Right cardiac atrium (tissue), 5 donors: ENCODE data around the gene FCRL3. TPM values are rescaled to one million over a fixed set of nuclear protein-coding genes. Genes with fewer than 3 reads are reported as not detected.

Experiments used
- ATAC-seq, 2 donors: fragments of 200-7000 bp; cut with Tn5 transposase; one replicate each; pipeline versions ENCODE4 v1.8.0 to v1.9.1; 2020; ENCODE audit warnings: moderate library complexity in 2 of 2, mild to moderate bottlenecking in 1 of 2
- DNase-seq, 3 donors: peaks; one replicate each; pipeline ENCODE4 v3.0.0-alpha.2; 2020
- H3K27ac ChIP-seq: one replicate; pipeline ENCODE4 v1.5.1; 2013; ENCODE audit warnings: mild to moderate bottlenecking, low read length, control low read depth, moderate library complexity
- H3K27me3 ChIP-seq: one replicate; pipeline ENCODE4 v1.6.1; 2013; ENCODE audit not compliant: control insufficient read depth, insufficient read depth
- H3K4me1 ChIP-seq: one replicate; pipeline ENCODE4 v1.6.1; 2013; ENCODE audit warnings: low read length; ENCODE audit not compliant: control insufficient read depth, insufficient read depth
- H3K4me3 ChIP-seq: one replicate; pipeline ENCODE4 v1.5.1; 2013; ENCODE audit warnings: low read length, control low read depth
- H3K9me3 ChIP-seq: one replicate; pipeline ENCODE4 v1.6.1; 2013; ENCODE audit warnings: low read length; ENCODE audit not compliant: control insufficient read depth
- WGBS: extraction: QIAGEN DNeasy Blood & Tissue Kit; methylation state at CpG from one replicate; pipeline ENCODE4 v1.1.7; 2013; 5-methylcytosine and 5-hydroxymethylcytosine counted together
- intact Hi-C, 4 donors: fragments of 100-400 bp; cut with DNase I; formaldehyde crosslinking; loops; one replicate each; pipeline versions ENCODE4 v1.11.0 to v1.14.0; 2022 to 2023
- polyA plus RNA-seq: library from polyadenylated mRNA; stranded (reverse); fragments of 200-250 nt; gene quantifications from one replicate; pipeline ENCODE4 v1.2.3, GENCODE V29; 2013
- total RNA-seq, 4 donors: library from RNA; stranded (reverse); fragmentation: NEBNext Ultra II Directional; extraction: Animal tissue kit (Norgen Biotek cat#: 25700); gene quantifications; one replicate each; pipeline ENCODE4 v1.2.1, GENCODE V29; 2021
- donor health status: healthy with polysubstance abuse.
- donor health status: DM: no; HTN: yes; CAD: no.
- donor health status: DM: no; HTN: no; CAD: no.
- donor health status: DM: no; HTN: yes; CAD: no; lungs with severe emphysema.
- donor health status: DM: yes; HTN: yes; CAD: no.

FCRL3 gene
- total and polyA plus RNA-seq, 5 donors, result 0.08 TPM; not detected in 4

DNA sequence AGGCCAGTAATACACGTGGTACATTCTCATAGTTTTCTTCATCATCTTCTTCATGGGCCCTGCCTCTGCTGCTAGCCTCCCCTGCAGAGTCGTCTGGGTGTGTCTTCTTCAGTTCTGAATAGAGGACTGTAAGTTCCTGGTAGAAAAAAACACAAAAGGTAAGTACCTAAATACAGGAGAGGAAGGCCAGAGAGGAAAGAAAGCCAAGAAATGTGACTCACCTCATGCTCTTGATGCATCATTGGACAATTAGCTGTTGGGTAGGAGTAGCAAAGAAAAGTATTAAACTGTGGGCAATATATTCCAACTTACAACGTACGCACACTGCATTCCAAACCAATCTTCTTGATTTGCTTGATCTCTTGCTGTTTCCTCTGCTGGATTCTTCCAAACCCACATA, 21.8 kb downstream of the FCRL3 start:
- 61% methylated on average over 4 of the region's 4 CpGs for WGBS
- Histone ChIP-seq H3K4me1 (no peaks in the 10 kb centered on the region), H3K4me3 (no peak overlapping the region), H3K9me3 (no peaks in the 10 kb centered on the region), H3K27me3 (no peaks in the 10 kb centered on the region), H3K27ac (no peak overlapping the region)
- intact Hi-C loops, result no loop called here
- DNase-seq (no peak), ATAC-seq (no peak)

DNA sequence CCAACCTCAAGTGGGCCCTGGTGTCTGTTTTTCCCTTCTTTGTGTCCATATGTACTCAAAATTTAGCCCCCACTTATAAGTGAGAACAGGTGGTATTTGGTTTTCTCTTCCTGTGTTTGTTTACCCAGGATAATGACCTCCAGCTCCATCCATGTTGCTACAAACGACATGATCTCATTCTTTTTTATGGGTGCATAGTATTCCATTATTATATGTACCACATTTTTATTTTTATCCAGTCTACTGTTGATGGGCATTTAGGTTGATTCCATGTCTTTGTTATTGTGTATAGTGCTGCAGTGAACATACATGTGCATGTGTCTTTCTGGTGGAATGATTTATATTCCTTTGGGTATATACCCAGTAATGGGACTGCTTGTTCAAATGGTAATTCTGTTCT, 27.6 kb downstream of the FCRL3 start:
- 63% methylated on average over 1 of the region's 1 CpG for WGBS
- ATAC-seq, result no peak
- no peak overlapping the region for H3K27ac ChIP-seq
- DNase-seq, result no peak
- no peak overlapping the region for H3K4me3 ChIP-seq
- no peaks in the 10 kb centered on the region for H3K9me3 ChIP-seq
- H3K27me3 ChIP-seq, result no peaks in the 10 kb centered on the region
- no peaks in the 10 kb centered on the region for H3K4me1 ChIP-seq
- intact Hi-C loops, result no loop called here

- no peak for DNase-seq
- Histone ChIP-seq H3K4me3 (no peak overlapping the region), H3K27me3 (no peaks in the 10 kb centered on the region), H3K4me1 (no peaks in the 10 kb centered on the region), H3K27ac (no peak overlapping the region), H3K9me3 (no peaks in the 10 kb centered on the region)
- no peak for ATAC-seq
- intact Hi-C loops, result no loop called here
Observed at GRCh38 chr1:157671895-157672294, 28.7 kb downstream of the FCRL3 start.

GRCh38 chr1:157659576-157660247, 40.9 kb downstream of the FCRL3 start:
- Histone ChIP-seq H3K27ac (no peak overlapping the region), H3K4me3 (no peak overlapping the region), H3K27me3 (no peaks in the 10 kb centered on the region), H3K4me1 (no peaks in the 10 kb centered on the region), H3K9me3 (no peaks in the 10 kb centered on the region)
- ATAC-seq, result no peak
- intact Hi-C loops, result no loop called here
- DNase-seq, result no peak
- 83% methylated on average over 3 of the region's 3 CpGs for WGBS

DNA sequence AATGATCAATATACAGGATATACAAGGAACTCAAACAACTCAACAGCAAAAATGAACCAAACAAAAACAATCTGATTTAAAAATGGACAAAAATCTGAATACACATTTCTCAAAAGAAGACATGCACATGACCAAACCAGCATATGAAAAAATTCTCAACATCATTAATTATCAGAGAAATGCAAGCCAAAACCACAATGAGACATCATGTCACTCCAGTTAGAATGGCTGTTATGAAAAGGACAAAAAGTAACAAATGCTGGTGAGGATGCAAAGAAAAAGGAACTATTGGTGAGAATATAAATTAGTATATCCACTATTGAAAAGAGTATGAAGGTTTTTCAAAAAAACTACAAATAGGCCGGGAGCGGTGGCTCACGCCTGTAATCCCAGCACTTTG, 42.0 kb downstream of the FCRL3 start:
- no peaks in the 10 kb centered on the region for H3K27me3 ChIP-seq
- intact Hi-C loops, result no loop called here
- ATAC-seq, result no peak
- H3K27ac ChIP-seq, result no peak overlapping the region
- no peaks in the 10 kb centered on the region for H3K9me3 ChIP-seq
- H3K4me1 ChIP-seq, result no peaks in the 10 kb centered on the region
- DNase-seq, result no peak
- WGBS, result 94% methylated on average over 3 of the region's 3 CpGs
- no peak overlapping the region for H3K4me3 ChIP-seq

DNA sequence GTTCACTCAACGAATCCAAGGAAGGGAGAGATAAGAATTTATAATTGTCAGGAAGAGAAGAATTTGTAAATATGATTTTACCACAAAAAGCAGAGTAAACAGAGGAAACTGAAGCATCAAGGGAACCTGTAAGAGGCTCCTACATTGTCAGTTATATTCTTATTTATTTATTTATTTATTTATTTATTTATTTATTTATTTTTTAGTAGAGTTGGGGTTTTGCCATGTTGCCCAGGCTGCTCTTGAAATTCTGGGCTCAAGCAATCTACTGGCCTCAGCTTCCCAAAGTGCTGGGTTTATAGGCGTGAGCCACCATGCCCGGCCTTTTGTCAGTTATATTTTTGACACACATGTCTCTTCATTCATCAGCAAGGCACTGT, 47.1 kb downstream of the FCRL3 start:
- H3K4me3 ChIP-seq, result no peak overlapping the region
- no peak overlapping the region for H3K27ac ChIP-seq
- H3K9me3 ChIP-seq, result no peaks in the 10 kb centered on the region
- ATAC-seq (no peak), DNase-seq (no peak)
- H3K4me1 ChIP-seq, result no peaks in the 10 kb centered on the region
- intact Hi-C loops, result no loop called here
- no peaks in the 10 kb centered on the region for H3K27me3 ChIP-seq
- 70% methylated on average over 3 of the region's 3 CpGs for WGBS

GRCh38 chr1:157652859-157653493, 47.6 kb downstream of the FCRL3 start:
- intact Hi-C loops, result no loop called here
- ATAC-seq (no peak), DNase-seq (no peak)
- H3K9me3 ChIP-seq, result no peaks in the 10 kb centered on the region
- H3K4me1 ChIP-seq, result no peaks in the 10 kb centered on the region
- no peak overlapping the region for H3K4me3 ChIP-seq
- H3K27me3 ChIP-seq, result no peaks in the 10 kb centered on the region
- H3K27ac ChIP-seq, result no peak overlapping the region
- 74% methylated on average over 5 of the region's 5 CpGs for WGBS

DNA sequence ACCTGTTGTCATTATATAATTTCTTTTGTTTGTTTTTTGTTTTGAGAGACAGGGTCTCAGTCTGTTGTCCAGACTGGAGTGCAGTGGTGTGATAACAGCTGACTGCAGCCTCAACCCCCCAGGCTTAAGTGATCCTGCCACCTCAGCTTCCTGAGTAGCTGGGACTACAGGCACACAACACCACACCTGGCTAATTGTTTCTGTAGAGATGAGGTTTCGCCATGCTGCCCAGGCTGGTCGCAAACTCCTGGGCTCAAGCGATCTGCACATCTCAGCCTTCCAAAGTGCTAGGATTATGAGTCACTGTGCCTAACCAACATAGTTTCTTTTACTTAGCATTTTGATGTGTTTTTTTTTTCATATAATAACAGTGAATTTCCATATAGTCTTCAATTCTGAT, 52.3 kb downstream of the FCRL3 start:
- H3K4me1 ChIP-seq, result no peaks in the 10 kb centered on the region
- WGBS, result 92% methylated on average over 3 of the region's 3 CpGs
- no peak overlapping the region for H3K4me3 ChIP-seq
- H3K9me3 ChIP-seq, result no peaks in the 10 kb centered on the region
- no peaks in the 10 kb centered on the region for H3K27me3 ChIP-seq
- no peak for DNase-seq
- ATAC-seq, result no peak
- intact Hi-C loops, result no loop called here
- no peak overlapping the region for H3K27ac ChIP-seq

- no peak for DNase-seq
- Histone ChIP-seq H3K4me1 (no peaks in the 10 kb centered on the region), H3K9me3 (no peaks in the 10 kb centered on the region), H3K4me3 (no peak overlapping the region), H3K27me3 (no peaks in the 10 kb centered on the region), H3K27ac (no peak overlapping the region)
- intact Hi-C loops, result no loop called here
- ATAC-seq, result no peak
Observed at GRCh38 chr1:157646144-157646543, 54.4 kb downstream of the FCRL3 start.

DNA sequence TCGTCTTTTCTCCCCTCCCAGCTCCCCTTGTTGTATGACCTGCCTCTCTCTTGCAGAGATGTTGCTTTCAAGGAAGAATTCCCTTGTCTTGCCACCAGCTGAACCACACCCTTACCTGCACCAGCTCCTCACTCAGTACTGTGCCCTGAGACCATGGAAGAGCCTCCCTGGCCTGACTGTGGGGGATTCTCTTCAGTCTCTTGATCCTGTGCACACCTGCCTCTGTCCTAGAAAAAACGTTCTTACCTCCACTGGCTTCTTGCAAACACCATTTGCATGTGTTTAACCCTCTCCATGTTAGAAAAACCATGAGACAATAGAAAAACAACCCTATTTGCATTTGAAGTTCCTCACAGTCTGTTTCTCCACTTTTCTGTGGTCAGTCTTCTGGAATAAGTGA, 59.4 kb downstream of the FCRL3 start:
- ATAC-seq (no peak), DNase-seq (no peak)
- intact Hi-C loops, result no loop called here
- H3K9me3 ChIP-seq, result no peaks in the 10 kb centered on the region
- 33% methylated on average over 2 of the region's 2 CpGs for WGBS
- H3K27me3 ChIP-seq, result no peaks in the 10 kb centered on the region
- no peak overlapping the region for H3K4me3 ChIP-seq
- no peaks in the 10 kb centered on the region for H3K4me1 ChIP-seq
- H3K27ac ChIP-seq, result no peak overlapping the region

GRCh38 chr1:157639800-157640199, 60.8 kb downstream of the FCRL3 start:
- Histone ChIP-seq H3K9me3 (no peaks in the 10 kb centered on the region), H3K4me3 (no peak overlapping the region), H3K27ac (no peak overlapping the region), H3K4me1 (no peaks in the 10 kb centered on the region), H3K27me3 (no peaks in the 10 kb centered on the region)
- no peak for ATAC-seq
- intact Hi-C loops, result no loop called here
- DNase-seq, result no peak
- 53% methylated on average over 4 of the region's 4 CpGs for WGBS

GRCh38 chr1:157628773-157629172, 71.8 kb downstream of the FCRL3 start:
- intact Hi-C loops, result no loop called here
- 94% methylated on average over 1 of the region's 1 CpG for WGBS
- DNase-seq (no peak), ATAC-seq (no peak)
- Histone ChIP-seq H3K4me3 (no peak overlapping the region), H3K9me3 (no peaks in the 10 kb centered on the region), H3K27ac (no peak overlapping the region), H3K4me1 (no peaks in the 10 kb centered on the region), H3K27me3 (no peaks in the 10 kb centered on the region)
